HepG2 (cell line): Measurements from ENCODE around the gene LLGL2.

Experiments used
- ELK4 ChIP-seq: sonication (generic); formaldehyde crosslinking; IDR thresholded peaks from 2 replicates; pipeline ENCODE4 v1.9.0; 2021; ENCODE audit warnings: missing genetic modification reagents, borderline replicate concordance
- TF ChIP-seq, protein P1 (sequence below): sonication (generic); formaldehyde crosslinking; IDR thresholded peaks from 2 replicates; pipeline ENCODE4 v1.5.0; 2020; ENCODE audit warnings: mild to moderate bottlenecking, missing genetic modification reagents, moderate library complexity
- TF ChIP-seq, protein P2 (sequence below): IDR thresholded peaks from 2 replicates; pipeline ENCODE4 v1.6.1; 2016; ENCODE audit warnings: mild to moderate bottlenecking, missing biosample characterization, missing genetic modification reagents

GRCh38 chr17:75555679-75556153 lies 30.2 kb downstream of the LLGL2 start:
- TF ChIP-seq, protein P1, sequence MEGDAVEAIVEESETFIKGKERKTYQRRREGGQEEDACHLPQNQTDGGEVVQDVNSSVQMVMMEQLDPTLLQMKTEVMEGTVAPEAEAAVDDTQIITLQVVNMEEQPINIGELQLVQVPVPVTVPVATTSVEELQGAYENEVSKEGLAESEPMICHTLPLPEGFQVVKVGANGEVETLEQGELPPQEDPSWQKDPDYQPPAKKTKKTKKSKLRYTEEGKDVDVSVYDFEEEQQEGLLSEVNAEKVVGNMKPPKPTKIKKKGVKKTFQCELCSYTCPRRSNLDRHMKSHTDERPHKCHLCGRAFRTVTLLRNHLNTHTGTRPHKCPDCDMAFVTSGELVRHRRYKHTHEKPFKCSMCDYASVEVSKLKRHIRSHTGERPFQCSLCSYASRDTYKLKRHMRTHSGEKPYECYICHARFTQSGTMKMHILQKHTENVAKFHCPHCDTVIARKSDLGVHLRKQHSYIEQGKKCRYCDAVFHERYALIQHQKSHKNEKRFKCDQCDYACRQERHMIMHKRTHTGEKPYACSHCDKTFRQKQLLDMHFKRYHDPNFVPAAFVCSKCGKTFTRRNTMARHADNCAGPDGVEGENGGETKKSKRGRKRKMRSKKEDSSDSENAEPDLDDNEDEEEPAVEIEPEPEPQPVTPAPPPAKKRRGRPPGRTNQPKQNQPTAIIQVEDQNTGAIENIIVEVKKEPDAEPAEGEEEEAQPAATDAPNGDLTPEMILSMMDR (CRISPR knock-in tag), result 0 out of 2 replicates have a peak, but pooled peaks have one; percentile 18
- TF ChIP-seq, protein P2, sequence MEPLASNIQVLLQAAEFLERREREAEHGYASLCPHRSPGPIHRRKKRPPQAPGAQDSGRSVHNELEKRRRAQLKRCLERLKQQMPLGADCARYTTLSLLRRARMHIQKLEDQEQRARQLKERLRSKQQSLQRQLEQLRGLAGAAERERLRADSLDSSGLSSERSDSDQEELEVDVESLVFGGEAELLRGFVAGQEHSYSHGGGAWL (CRISPR knock-in tag), result no peak
- no peak for TF ChIP-seq ELK4 (CRISPR knock-in tag)
